SK-N-SH treated with all-trans-retinoic acid at 6 μM for 48 hours (cell line): ENCODE results near the gene CRACR2B.

Experiments used
- ATAC-seq: fragments of 200-7000 bp; cut with Tn5 transposase; 3 replicates; pipeline ENCODE4 v1.9.1; 2020; ENCODE audit warnings: mild to moderate bottlenecking, moderate library complexity
- ARNTL ChIP-seq: fragments of 450-650 bp; formaldehyde crosslinking; IDR thresholded peaks from 2 replicates; pipeline ENCODE4 v1.5.0; 2020; ENCODE audit warnings: low read depth, mild to moderate bottlenecking, moderate library complexity, borderline replicate concordance
- BACH2 ChIP-seq: fragments of 250-450 bp; sonication (Bioruptor Pico); IDR thresholded peaks from 2 replicates; pipeline ENCODE4 v1.9.0; 2021; ENCODE audit warnings: mild to moderate bottlenecking, borderline replicate concordance
- CSDC2 ChIP-seq: fragments of 250-450 bp; sonication (Bioruptor Pico); IDR thresholded peaks from 2 replicates; pipeline ENCODE4 v1.5.0; 2020; ENCODE audit warnings: mild to moderate bottlenecking, moderate library complexity
- ESRRG ChIP-seq: fragments of 250-450 bp; sonication (Bioruptor Pico); IDR thresholded peaks from 2 replicates; pipeline ENCODE4 v1.6.1; 2021; ENCODE audit warnings: mild to moderate bottlenecking
- OSR1 ChIP-seq: fragments of 250-450 bp; sonication (Bioruptor Pico); IDR thresholded peaks from 2 replicates; pipeline ENCODE4 v1.8.0; 2022; ENCODE audit warnings: moderate library complexity, mild to moderate bottlenecking, inconsistent platforms
- PPARA ChIP-seq: fragments of 250-450 bp; sonication (Bioruptor Pico); IDR thresholded peaks from 2 replicates; pipeline ENCODE4 v1.5.0; 2020; ENCODE audit warnings: mild to moderate bottlenecking, borderline replicate concordance
- RARB ChIP-seq: fragments of 250-450 bp; sonication (Bioruptor Pico); IDR thresholded peaks from 2 replicates; pipeline ENCODE4 v1.8.0; 2021; ENCODE audit warnings: mild to moderate bottlenecking, moderate library complexity
- SNAI2 ChIP-seq: fragments of 250-450 bp; sonication (Bioruptor Pico); IDR thresholded peaks from 2 replicates; pipeline ENCODE4 v1.5.0; 2020; ENCODE audit warnings: mild to moderate bottlenecking, moderate library complexity
- TOX ChIP-seq: fragments of 250-450 bp; sonication (Bioruptor Pico); IDR thresholded peaks from 2 replicates; pipeline ENCODE4 v1.8.0; 2021; ENCODE audit warnings: mild to moderate bottlenecking, moderate library complexity, borderline replicate concordance
- ZC3H10 ChIP-seq: fragments of 250-450 bp; sonication (Bioruptor Pico); IDR thresholded peaks from 2 replicates; pipeline ENCODE4 v1.5.1; 2021; ENCODE audit warnings: mild to moderate bottlenecking, moderate library complexity
- ZFP30 ChIP-seq: fragments of 450-650 bp; formaldehyde crosslinking; IDR thresholded peaks from 2 replicates; pipeline ENCODE4 v1.5.0; 2022; ENCODE audit warnings: mild to moderate bottlenecking, moderate library complexity
- ZNF70 ChIP-seq: fragments of 450-650 bp; formaldehyde crosslinking; IDR thresholded peaks from 2 replicates; pipeline ENCODE4 v1.5.0; 2020; ENCODE audit warnings: mild to moderate bottlenecking, moderate library complexity
- ZNF8 ChIP-seq: fragments of 450-650 bp; formaldehyde crosslinking; IDR thresholded peaks from 2 replicates; pipeline ENCODE4 v1.5.0; 2020; ENCODE audit warnings: mild to moderate bottlenecking, moderate library complexity
- TF ChIP-seq, protein P1 (sequence below): fragments of 250-450 bp; sonication (Bioruptor Pico); IDR thresholded peaks from 2 replicates; pipeline ENCODE4 v1.5.1; 2020; ENCODE audit warnings: low read depth, mild to moderate bottlenecking, moderate library complexity
- TF ChIP-seq, protein P2 (sequence below): fragments of 250-450 bp; sonication (Bioruptor Pico); IDR thresholded peaks from 2 replicates; pipeline ENCODE4 v1.8.0; 2020; ENCODE audit warnings: mild to moderate bottlenecking, moderate library complexity, borderline replicate concordance
- TF ChIP-seq, protein P3 (sequence below): fragments of 250-450 bp; sonication (Bioruptor Pico); IDR thresholded peaks from 2 replicates; pipeline ENCODE4 v1.5.0; 2020; ENCODE audit warnings: mild to moderate bottlenecking, moderate library complexity
- TF ChIP-seq, protein P4 (sequence below): fragments of 250-450 bp; sonication (Bioruptor Pico); IDR thresholded peaks from 2 replicates; pipeline ENCODE4 v1.5.1; 2021; ENCODE audit warnings: mild to moderate bottlenecking, moderate library complexity

The CRACR2B gene

DNA sequence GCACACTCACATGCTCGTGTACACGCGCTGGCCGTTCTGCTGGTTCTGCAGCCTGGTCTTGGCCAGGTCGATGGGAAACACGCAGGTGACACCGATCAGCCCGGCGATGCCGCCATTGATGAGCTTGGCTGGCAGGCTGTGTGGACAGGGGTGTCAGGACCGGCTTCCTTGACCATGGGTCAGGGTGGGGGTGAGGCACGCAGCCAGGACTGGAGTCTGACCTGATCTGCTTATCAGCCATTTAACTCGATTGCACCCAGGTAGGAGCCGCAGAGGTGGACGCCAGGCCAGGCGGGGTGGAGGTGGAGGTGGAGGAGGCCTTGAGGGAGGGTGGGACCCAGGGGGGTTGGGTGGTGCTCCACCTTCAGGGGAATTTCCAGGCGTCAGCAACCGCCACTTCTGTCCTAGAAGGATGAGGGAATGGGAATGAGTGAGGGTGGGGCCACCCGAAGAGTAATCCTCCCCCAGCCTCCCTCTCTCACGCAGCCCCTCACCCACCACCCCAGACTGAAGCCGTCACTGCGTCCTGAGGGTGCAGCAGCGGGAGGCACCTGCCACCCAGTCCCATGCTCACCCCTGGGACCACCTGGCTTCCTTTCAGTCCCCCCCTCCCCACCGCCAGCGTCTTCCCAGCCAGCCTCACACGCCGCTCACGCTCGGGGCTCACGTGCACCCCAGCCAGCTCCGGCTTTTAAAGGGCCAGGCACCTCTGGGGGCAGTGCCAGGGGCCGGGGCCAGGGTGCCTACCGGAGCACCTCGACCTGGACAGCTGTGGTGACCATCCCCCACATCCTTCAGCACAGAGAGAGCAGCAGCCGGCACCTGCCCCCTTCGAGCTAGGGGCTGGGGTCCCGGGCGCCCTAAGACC, 32.7 kb upstream of the CRACR2B start:
- ATAC-seq = no peak
- TF ChIP-seq ZC3H10 (CRISPR knock-in tag) (no peak), CSDC2 (CRISPR knock-in tag) (no peak), TOX (CRISPR knock-in tag) (no peak), ZFP30 (CRISPR knock-in tag) (no peak)
- TF ChIP-seq, protein P1, sequence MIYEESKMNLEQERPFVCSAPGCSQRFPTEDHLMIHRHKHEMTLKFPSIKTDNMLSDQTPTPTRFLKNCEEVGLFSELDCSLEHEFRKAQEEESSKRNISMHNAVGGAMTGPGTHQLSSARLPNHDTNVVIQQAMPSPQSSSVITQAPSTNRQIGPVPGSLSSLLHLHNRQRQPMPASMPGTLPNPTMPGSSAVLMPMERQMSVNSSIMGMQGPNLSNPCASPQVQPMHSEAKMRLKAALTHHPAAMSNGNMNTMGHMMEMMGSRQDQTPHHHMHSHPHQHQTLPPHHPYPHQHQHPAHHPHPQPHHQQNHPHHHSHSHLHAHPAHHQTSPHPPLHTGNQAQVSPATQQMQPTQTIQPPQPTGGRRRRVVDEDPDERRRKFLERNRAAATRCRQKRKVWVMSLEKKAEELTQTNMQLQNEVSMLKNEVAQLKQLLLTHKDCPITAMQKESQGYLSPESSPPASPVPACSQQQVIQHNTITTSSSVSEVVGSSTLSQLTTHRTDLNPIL (CRISPR knock-in tag) = no peak

DNA sequence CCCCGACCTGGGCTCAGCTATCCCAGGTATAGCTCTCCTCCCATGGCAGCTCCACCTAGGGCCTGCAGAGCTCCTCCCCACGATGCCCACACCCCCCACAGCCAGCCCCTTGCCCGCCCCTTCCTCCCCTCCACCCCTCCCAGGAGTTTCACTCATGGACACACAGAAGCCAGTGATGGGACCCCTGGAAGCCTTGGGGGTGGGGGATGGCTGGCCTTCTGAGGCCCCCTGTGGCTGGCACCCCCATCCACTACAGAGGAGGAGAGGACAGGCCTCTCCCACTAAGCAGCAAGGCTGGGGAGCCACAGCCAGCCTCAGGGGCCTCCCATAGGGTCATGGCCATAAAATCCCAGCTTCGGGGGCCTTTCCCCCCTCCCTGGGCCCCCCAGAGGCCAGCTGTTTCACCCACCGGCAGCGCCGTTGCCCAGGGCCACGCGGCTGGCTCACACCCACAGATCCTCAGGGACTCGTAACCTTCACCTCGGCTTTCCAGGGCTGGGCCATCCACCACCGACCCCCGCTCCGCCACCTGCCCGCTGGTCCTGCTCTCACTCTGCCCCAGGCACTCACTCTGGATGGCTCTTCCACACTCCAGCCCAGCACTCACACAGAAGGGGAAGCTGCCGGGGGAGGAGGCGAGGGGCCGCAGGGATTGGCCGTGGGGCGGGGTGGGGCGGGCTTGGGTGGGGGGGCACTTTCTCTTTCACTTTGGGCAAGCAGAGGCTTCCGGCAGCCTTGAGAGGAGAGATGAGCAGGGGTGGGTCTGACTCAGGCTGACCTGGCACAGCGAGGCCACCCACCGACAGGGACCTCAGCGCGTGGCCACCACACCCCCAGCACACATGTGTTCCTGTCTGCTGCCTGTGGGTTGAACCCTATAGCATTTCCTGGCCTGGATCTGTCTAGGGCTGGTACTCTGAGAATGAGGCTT, 31.8 kb upstream of the CRACR2B start:
- peak; percentile 64 for ATAC-seq
- no peak for TF ChIP-seq PPARA
- TF ChIP-seq, protein P2, sequence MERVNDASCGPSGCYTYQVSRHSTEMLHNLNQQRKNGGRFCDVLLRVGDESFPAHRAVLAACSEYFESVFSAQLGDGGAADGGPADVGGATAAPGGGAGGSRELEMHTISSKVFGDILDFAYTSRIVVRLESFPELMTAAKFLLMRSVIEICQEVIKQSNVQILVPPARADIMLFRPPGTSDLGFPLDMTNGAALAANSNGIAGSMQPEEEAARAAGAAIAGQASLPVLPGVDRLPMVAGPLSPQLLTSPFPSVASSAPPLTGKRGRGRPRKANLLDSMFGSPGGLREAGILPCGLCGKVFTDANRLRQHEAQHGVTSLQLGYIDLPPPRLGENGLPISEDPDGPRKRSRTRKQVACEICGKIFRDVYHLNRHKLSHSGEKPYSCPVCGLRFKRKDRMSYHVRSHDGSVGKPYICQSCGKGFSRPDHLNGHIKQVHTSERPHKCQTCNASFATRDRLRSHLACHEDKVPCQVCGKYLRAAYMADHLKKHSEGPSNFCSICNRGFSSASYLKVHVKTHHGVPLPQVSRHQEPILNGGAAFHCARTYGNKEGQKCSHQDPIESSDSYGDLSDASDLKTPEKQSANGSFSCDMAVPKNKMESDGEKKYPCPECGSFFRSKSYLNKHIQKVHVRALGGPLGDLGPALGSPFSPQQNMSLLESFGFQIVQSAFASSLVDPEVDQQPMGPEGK (CRISPR knock-in tag) = no peak
- TF ChIP-seq, protein P3, sequence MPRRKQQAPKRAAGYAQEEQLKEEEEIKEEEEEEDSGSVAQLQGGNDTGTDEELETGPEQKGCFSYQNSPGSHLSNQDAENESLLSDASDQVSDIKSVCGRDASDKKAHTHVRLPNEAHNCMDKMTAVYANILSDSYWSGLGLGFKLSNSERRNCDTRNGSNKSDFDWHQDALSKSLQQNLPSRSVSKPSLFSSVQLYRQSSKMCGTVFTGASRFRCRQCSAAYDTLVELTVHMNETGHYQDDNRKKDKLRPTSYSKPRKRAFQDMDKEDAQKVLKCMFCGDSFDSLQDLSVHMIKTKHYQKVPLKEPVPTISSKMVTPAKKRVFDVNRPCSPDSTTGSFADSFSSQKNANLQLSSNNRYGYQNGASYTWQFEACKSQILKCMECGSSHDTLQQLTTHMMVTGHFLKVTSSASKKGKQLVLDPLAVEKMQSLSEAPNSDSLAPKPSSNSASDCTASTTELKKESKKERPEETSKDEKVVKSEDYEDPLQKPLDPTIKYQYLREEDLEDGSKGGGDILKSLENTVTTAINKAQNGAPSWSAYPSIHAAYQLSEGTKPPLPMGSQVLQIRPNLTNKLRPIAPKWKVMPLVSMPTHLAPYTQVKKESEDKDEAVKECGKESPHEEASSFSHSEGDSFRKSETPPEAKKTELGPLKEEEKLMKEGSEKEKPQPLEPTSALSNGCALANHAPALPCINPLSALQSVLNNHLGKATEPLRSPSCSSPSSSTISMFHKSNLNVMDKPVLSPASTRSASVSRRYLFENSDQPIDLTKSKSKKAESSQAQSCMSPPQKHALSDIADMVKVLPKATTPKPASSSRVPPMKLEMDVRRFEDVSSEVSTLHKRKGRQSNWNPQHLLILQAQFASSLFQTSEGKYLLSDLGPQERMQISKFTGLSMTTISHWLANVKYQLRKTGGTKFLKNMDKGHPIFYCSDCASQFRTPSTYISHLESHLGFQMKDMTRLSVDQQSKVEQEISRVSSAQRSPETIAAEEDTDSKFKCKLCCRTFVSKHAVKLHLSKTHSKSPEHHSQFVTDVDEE = no peak
- no peak for TF ChIP-seq ZFP30 (CRISPR knock-in tag)
- no peak for TF ChIP-seq RARB (CRISPR knock-in tag)
- no peak for TF ChIP-seq ARNTL
- no peak for TF ChIP-seq BACH2
- TF ChIP-seq, protein P4, sequence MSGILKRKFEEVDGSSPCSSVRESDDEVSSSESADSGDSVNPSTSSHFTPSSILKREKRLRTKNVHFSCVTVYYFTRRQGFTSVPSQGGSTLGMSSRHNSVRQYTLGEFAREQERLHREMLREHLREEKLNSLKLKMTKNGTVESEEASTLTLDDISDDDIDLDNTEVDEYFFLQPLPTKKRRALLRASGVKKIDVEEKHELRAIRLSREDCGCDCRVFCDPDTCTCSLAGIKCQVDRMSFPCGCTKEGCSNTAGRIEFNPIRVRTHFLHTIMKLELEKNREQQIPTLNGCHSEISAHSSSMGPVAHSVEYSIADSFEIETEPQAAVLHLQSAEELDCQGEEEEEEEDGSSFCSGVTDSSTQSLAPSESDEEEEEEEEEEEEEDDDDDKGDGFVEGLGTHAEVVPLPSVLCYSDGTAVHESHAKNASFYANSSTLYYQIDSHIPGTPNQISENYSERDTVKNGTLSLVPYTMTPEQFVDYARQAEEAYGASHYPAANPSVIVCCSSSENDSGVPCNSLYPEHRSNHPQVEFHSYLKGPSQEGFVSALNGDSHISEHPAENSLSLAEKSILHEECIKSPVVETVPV (CRISPR knock-in tag) = no peak
- no peak for TF ChIP-seq ZC3H10 (CRISPR knock-in tag)
- no peak for TF ChIP-seq SNAI2 (CRISPR knock-in tag)
- TF ChIP-seq, protein P1 (CRISPR knock-in tag) = no peak
- no peak for TF ChIP-seq ZNF8

DNA sequence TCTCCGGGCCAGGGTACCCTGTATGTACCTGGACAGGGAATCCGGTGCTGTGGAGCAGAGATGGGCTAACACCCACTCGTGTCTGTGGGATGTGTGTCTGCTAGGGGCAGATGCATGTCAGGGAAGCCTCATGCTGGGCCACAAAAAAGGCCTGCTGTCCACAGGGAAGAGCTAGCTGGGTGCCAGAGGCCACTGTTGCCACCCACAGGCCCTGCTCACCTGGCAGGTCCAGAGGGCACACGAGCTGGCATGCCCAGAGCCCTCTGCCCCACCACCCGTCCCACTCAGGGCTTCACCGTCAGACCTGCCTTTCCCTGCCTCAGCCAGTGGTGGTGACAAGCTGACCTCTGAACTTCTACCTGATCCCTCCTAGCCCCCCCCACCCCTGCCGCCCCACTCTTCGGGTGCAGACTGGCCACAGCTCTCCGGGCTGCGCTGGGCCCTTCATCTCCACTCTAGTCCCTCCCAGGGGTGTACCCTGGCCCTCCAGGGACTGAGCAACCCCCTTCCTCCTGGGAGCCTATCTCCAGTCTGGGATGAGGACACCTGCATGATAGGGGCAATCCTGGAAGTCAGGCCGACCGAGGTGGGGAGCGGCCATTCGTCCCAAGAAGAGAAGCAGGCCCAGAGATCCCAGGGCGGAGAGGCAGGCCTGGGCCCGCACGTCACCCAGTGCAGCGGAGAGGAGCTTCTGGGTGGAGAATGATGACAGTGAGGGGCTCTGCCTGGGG, 31.0 kb upstream of the CRACR2B start:
- peak; percentile 0; the same call in 2 of the 3 replicates for ATAC-seq

More for the DNA sequence above, 31.0 kb upstream of the CRACR2B start:
- TF ChIP-seq BACH2 = no peak
- TF ChIP-seq, protein P2 (CRISPR knock-in tag) = no peak
- TF ChIP-seq ZNF70 (CRISPR knock-in tag) = no peak
- TF ChIP-seq ESRRG (CRISPR knock-in tag) = no peak
- TF ChIP-seq OSR1 (CRISPR knock-in tag) = no peak
